ENCODE data around the gene HIGD2A. TPM values are rescaled to one million over a fixed set of nuclear protein-coding genes. Genes with fewer than 3 reads are reported as not detected.

HIGD2A gene
- total and polyA plus RNA-seq, 9 of the 15 experiments (the other 6 are each of a cell fraction or from before 2014, with no cell fraction given): 94.7 to 264 (median 163) TPM

DNA sequence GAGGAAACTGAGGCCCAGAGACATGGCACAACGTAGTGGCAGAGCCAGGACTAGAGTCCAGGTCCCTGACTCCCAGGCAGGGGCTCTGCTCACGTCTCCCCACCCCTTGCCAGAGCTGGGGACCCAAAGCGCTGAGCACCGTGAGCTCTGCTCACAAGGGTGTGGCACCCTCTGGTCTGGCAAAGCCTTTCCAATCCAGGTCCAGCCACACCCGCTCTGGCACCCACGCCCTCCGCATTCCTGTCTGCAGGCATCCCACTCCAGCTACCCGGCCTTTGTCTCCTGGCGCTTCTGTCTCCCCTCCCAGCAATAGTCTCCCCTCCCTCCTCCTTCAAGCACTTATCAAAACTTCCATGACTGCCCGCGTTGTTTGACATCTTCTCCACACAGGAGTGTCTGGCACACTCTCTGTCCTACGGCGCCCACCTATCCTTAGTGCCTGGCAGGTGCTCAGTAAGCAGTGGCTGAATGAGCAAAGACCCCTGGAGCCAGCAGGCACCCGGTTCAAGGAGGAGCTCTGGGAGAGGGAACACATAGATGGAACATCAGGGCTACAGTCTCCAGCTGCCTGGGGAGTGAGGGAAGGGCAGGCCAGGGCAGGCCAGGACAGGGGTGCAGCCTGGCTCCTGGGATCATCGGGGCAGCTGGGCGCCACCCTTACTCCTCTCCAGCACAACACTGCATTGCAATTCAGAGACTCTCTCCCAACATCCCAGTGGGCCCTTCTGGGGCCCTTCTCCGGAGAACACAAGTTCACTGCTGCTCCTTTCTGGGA, 12.0 kb downstream of the HIGD2A start:
- ChIA-PET POLR2A (interaction anchor here (0.6 to 0.8 kb wide), 2 partner anchors 11 to 739 kb away, joined by 3 read pairs; no protein-coding TSS in a partner anchor), CTCF (ENCODE audit: low intra/inter-chr PET ratio) (no interaction called here)
- Histone ChIP-seq H4K20me1 (replicated peaks; ENCODE audit: control insufficient read depth, insufficient read depth, low read length) (no peaks in the 10 kb centered on the region), H3K27ac (ENCODE audit: extremely low read depth, low read depth, low read length) (no peak overlapping the region), H3K9me3 (replicated peaks; ENCODE audit: control insufficient read depth, insufficient read depth, low read depth, low read length) (no peaks in the 10 kb centered on the region), H3K79me2 (ENCODE audit: control insufficient read depth, insufficient read depth, low read length) (no peaks in the 10 kb centered on the region), H3K27me3 (ENCODE audit: control insufficient read depth in 2 of 2, insufficient read depth in 2 of 2, low read length in 2 of 2) (no peaks in the 10 kb centered on the region), H3K36me3 (ENCODE audit: control insufficient read depth, insufficient read depth, low read length) (peaks cover 18% of the 10 kb centered on the region; the same call in 2 of the 3 replicates), H3K4me3 (no peak overlapping the region), H3K9me1 (ENCODE audit: control insufficient read depth, insufficient read depth, low read length) (peaks cover 3% of the 10 kb centered on the region), H3K9ac (ENCODE audit: insufficient read depth in 1 of 2, low read depth in 2 of 2, low read length in 2 of 2) (peak overlapping the region in 1 of 2 experiments; percentile 85; a peak in 2 of 4 replicates), H3K4me1 (replicated peaks in 1 of 2; ENCODE audit: control insufficient read depth in 2 of 2, insufficient read depth in 2 of 2, low read length in 2 of 2) (peaks cover 12 to 32% of the 10 kb centered on the region in 2 experiments; a peak in 4 of 5 replicates), H2AFZ (ENCODE audit: low read depth, low read length) (no peak overlapping the region), H3K4me2 (ENCODE audit: insufficient read depth, low read length) (no peak overlapping the region)
- DNase-seq (ENCODE audit: extremely low read depth in 1 of 4, low spot score in 3 of 4): no peak
- no peak for TF ChIP-seq IFI16 (CRISPR knock-in tag; IDR thresholded peaks at IDR 0.05)
- no peak for TF ChIP-seq NCOA2 (IDR thresholded peaks at IDR 0.05; ENCODE audit: partially characterized antibody in 2 of 2)
- no peak for FAIRE-seq
- ATAC-seq: no peak
- intact Hi-C loops (cut with micrococcal nuclease): no loop called here
- in situ Hi-C loops (cut with MboI): no loop called here
- no TSS peak for BruUV-seq (replicated peaks)
- WGBS (ENCODE audit: insufficient coverage, low coverage, missing lambda C conversion rate): 85% methylated on average over 17 of the region's 17 CpGs
